ENCODE measurements around the gene ZNF385B. TPM values are rescaled to one million over a fixed set of nuclear protein-coding genes. Genes with fewer than 3 reads are reported as not detected.

ZNF385B gene
- total RNA-seq, 1 donor from 2014 or later: not detected

DNA sequence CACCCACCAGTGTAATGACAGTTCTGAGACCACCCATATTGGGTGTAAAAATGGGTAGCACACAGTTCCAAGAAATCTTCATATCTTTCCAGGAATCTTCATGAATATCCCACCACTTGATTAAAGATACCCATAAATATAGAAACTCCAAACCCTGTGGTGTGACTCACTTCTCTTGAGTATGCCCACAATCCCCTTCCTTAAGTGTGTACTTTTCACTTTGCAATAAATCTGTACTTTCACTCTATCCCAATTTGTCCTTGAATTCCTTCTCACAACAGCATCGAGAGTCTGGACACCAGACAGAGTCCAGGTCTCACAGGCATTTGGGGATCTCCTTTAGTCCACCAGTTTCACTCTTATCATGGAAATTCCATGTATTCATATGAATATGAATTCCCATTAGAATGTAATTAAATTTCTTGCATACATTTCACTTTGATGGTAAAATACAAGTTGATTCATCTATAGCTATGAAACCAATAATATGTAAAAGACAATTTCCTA, 309.8 kb downstream of the ZNF385B start:
- peaks cover 14% of the 10 kb centered on the region for H3K27me3 Mint-ChIP-seq
- H3K9me3 Mint-ChIP-seq: no peaks in the 10 kb centered on the region
- no peak overlapping the region for H3K27ac Mint-ChIP-seq
- TF ChIP-seq, protein P1, sequence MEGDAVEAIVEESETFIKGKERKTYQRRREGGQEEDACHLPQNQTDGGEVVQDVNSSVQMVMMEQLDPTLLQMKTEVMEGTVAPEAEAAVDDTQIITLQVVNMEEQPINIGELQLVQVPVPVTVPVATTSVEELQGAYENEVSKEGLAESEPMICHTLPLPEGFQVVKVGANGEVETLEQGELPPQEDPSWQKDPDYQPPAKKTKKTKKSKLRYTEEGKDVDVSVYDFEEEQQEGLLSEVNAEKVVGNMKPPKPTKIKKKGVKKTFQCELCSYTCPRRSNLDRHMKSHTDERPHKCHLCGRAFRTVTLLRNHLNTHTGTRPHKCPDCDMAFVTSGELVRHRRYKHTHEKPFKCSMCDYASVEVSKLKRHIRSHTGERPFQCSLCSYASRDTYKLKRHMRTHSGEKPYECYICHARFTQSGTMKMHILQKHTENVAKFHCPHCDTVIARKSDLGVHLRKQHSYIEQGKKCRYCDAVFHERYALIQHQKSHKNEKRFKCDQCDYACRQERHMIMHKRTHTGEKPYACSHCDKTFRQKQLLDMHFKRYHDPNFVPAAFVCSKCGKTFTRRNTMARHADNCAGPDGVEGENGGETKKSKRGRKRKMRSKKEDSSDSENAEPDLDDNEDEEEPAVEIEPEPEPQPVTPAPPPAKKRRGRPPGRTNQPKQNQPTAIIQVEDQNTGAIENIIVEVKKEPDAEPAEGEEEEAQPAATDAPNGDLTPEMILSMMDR (IDR thresholded peaks at IDR 0.05): no peak
- ATAC-seq (ENCODE audit: low read depth): no peak
- ChIA-PET CTCF (no interaction called here), POLR2A (no interaction called here)
- H3K4me3 Mint-ChIP-seq: no peak overlapping the region
- intact Hi-C loops (cut with micrococcal nuclease): no loop called here
- no peaks in the 10 kb centered on the region for H3K36me3 Mint-ChIP-seq (ENCODE audit: low read depth)
- DNase-seq: no peak
- no peaks in the 10 kb centered on the region for H3K4me1 Mint-ChIP-seq

DNA sequence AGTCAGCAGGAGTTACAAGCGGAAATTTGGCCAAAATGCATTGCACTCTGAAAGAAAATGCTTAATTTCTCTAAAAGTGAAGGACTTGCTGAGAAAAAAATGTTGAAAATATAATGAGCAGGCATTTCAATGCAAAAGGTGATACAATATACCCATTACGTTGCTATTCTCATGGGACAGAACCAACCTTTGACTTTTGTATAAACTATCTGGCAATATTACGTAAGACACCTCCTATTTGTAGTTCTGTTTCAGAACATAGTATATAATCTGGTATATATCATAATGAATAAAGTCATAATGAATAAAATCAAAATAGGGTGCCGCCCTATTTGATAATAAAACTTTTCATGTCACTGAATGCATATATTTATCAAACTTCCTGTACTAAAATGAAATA, 310.6 kb downstream of the ZNF385B start:
- no peak for DNase-seq
- TF ChIP-seq, protein P1 (IDR thresholded peaks at IDR 0.05): no peak
- intact Hi-C loops (cut with micrococcal nuclease): no loop called here
- H3K4me1 Mint-ChIP-seq: no peaks in the 10 kb centered on the region
- H3K27ac Mint-ChIP-seq: no peak overlapping the region
- no peaks in the 10 kb centered on the region for H3K9me3 Mint-ChIP-seq
- peaks cover 16% of the 10 kb centered on the region for H3K27me3 Mint-ChIP-seq
- ChIA-PET POLR2A (no interaction called here), CTCF (no interaction called here)
- H3K36me3 Mint-ChIP-seq (ENCODE audit: low read depth): no peaks in the 10 kb centered on the region
- H3K4me3 Mint-ChIP-seq: no peak overlapping the region
- no peak for ATAC-seq (ENCODE audit: low read depth)

DNA sequence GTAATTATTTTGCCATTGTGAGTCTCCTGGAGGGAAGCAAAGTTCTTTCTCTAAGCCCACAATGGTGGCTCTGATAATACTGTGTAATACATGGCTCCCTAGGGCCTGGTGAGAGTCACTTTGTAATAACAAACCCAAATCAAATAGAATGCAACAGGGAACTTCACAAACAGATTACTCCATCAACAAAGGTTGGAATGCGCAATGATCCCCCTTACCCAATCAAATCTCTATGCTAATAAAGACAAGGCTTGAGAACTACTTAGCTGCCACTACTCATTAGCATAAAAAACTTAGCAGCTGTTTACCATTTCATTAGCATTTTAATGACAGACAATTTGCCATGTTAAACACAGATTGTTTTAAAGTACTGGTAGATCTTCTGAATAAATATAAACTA, 311.2 kb downstream of the ZNF385B start:
- intact Hi-C loops (cut with micrococcal nuclease): no loop called here
- Mint-ChIP-seq H3K27ac (no peak overlapping the region), H3K9me3 (no peaks in the 10 kb centered on the region), H3K4me3 (no peak overlapping the region), H3K4me1 (no peaks in the 10 kb centered on the region), H3K36me3 (ENCODE audit: low read depth) (no peaks in the 10 kb centered on the region), H3K27me3 (peaks cover 16% of the 10 kb centered on the region)
- ATAC-seq (ENCODE audit: low read depth): no peak
- TF ChIP-seq, protein P1 (IDR thresholded peaks at IDR 0.05): no peak
- ChIA-PET CTCF (no interaction called here), POLR2A (no interaction called here)
- DNase-seq: no peak

DNA sequence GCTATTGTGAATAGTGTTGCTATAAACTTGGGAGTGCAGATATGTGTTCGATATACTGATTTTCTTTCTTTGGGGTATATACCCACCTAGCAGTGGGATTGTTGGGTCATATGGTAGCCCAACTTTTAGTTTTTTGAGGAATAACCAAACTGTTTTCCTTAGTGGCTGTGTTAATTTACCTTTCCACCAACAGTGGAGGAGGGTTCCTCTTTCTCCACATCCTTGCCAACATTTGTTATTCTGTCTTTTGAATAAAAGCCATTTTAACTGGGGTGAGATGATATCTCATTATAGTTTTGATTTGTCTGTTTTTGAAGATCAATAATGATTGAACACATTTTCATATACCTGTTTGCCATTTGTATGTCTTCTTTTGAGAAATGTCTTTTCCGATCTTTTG, 314.8 kb downstream of the ZNF385B start:
- intact Hi-C loops (cut with micrococcal nuclease): no loop called here
- Mint-ChIP-seq H3K27me3 (peaks cover 16% of the 10 kb centered on the region), H3K4me1 (no peaks in the 10 kb centered on the region), H3K36me3 (ENCODE audit: low read depth) (no peaks in the 10 kb centered on the region), H3K4me3 (no peak overlapping the region), H3K27ac (no peak overlapping the region), H3K9me3 (no peaks in the 10 kb centered on the region)
- TF ChIP-seq, protein P1 (IDR thresholded peaks at IDR 0.05): no peak
- DNase-seq (no peak), ATAC-seq (ENCODE audit: low read depth) (no peak)
- ChIA-PET CTCF (no interaction called here), POLR2A (no interaction called here)

DNA sequence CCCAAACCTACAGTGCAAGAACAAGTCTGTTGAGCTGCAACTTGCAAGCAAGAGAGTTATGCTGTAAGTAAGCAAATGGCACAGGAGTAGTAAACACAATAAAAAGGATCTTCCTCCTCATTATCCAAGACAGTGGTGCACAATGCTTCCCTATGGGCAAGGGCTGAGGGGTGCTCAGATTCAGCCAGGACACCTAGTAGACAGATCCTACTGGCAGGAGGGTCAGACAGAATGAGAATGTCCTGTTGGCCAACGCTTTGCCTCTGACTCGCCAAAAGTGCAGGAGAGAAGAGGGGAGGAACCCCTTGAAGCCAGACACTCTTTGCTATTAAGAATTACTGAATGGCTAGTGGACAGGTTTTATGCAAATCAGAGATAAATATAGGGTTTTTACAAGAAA, 316.4 kb downstream of the ZNF385B start:
- Mint-ChIP-seq H3K27ac (no peak overlapping the region), H3K4me3 (no peak overlapping the region), H3K4me1 (no peaks in the 10 kb centered on the region), H3K27me3 (peaks cover 11% of the 10 kb centered on the region), H3K9me3 (no peaks in the 10 kb centered on the region), H3K36me3 (ENCODE audit: low read depth) (no peaks in the 10 kb centered on the region)
- ATAC-seq (ENCODE audit: low read depth): no peak
- intact Hi-C loops (cut with micrococcal nuclease): no loop called here
- no peak for DNase-seq
- ChIA-PET CTCF (no interaction called here), POLR2A (no interaction called here)
- TF ChIP-seq, protein P1 (IDR thresholded peaks at IDR 0.05): no peak
